ENCODE results near the gene ELAVL3.

DNA sequence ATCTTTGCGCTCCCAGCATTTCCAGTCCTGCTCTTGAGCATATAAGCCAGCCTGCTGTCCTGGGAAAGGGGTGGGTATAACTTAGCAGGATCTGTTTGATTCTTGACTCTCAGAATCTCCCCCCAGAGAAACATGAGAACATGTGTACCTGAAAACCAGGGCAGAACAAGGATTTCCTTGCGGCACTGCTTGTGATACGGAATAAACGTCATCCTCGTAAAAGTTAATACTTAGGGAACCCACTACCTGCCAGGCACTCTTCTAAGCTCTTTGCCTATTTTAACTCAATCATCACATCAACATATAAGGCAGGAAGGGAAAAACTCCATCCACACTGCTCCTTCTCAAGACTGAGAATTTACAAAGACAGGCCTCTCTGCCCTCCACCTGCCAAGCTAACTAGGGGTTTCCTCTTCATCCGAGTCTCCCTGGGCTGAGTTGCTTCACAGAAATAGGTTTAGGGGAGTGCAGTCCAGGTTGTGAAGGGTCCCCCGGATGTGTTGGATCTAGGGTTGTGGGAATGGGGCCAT lies 23.7 kb upstream of the ELAVL3 start:
- TF ChIP-seq CTCF (IDR thresholded peaks at IDR 0.05) (no peak), POLR2A (IDR thresholded peaks at IDR 0.05) (no peak)

All from thyroid gland (tissue), 4 donors.